ENCODE data around the gene TMCO5A. TPM values are rescaled to one million over a fixed set of nuclear protein-coding genes. Genes with fewer than 3 reads are reported as not detected.

The TMCO5A gene
- total RNA-seq, 1 donor: not detected

- TF ChIP-seq CTCF (IDR thresholded peaks at IDR 0.05; ENCODE audit: insufficient read depth, low read depth, low read length): no peak
- H3K4me3 ChIP-seq (ENCODE audit: low read depth, low read length): no peak overlapping the region
- no peak for DNase-seq (ENCODE audit: low read depth)
These were observed 5.2 kb upstream of the TMCO5A start for GRCh38 chr15:37929238-37929637.

- no peak for DNase-seq (ENCODE audit: low read depth)
- TF ChIP-seq CTCF (IDR thresholded peaks at IDR 0.05; ENCODE audit: insufficient read depth, low read depth, low read length): no peak
- H3K4me3 ChIP-seq (ENCODE audit: low read depth, low read length): no peak overlapping the region
These were observed 3.1 kb upstream of the TMCO5A start for GRCh38 chr15:37931321-37931720.

- H3K4me3 ChIP-seq (ENCODE audit: low read depth, low read length): no peak overlapping the region
- no peak for TF ChIP-seq CTCF (IDR thresholded peaks at IDR 0.05; ENCODE audit: insufficient read depth, low read depth, low read length)
- peak; percentile 45 for DNase-seq (ENCODE audit: low read depth)
These were observed 2.6 kb upstream of the TMCO5A start for GRCh38 chr15:37931868-37932267.

GRCh38 chr15:37932549-37932948, 1.9 kb upstream of the TMCO5A start:
- H3K4me3 ChIP-seq (ENCODE audit: low read depth, low read length): no peak overlapping the region
- TF ChIP-seq CTCF (IDR thresholded peaks at IDR 0.05; ENCODE audit: insufficient read depth, low read depth, low read length): no peak
- DNase-seq (ENCODE audit: low read depth): no peak

- TF ChIP-seq CTCF (IDR thresholded peaks at IDR 0.05; ENCODE audit: insufficient read depth, low read depth, low read length): no peak
- peak; percentile 86 for DNase-seq (ENCODE audit: low read depth)
- H3K4me3 ChIP-seq (ENCODE audit: low read depth, low read length): no peak overlapping the region
These were observed 774 bp upstream of the TMCO5A start for GRCh38 chr15:37933666-37934065.

GRCh38 chr15:37940876-37941275, 6.4 kb downstream of the TMCO5A start:
- no peak for TF ChIP-seq CTCF (IDR thresholded peaks at IDR 0.05; ENCODE audit: insufficient read depth, low read depth, low read length)
- H3K4me3 ChIP-seq (ENCODE audit: low read depth, low read length): no peak overlapping the region
- DNase-seq (ENCODE audit: low read depth): no peak

- no peak overlapping the region for H3K4me3 ChIP-seq (ENCODE audit: low read depth, low read length)
- no peak for TF ChIP-seq CTCF (IDR thresholded peaks at IDR 0.05; ENCODE audit: insufficient read depth, low read depth, low read length)
- DNase-seq (ENCODE audit: low read depth): no peak
These were observed 7.3 kb downstream of the TMCO5A start for GRCh38 chr15:37941779-37942178.

All from fibroblast of villous mesenchyme (primary cell).